ENCODE data around the gene FDXR.

- TF ChIP-seq CTCF (IDR thresholded peaks at IDR 0.05) (no peak), EZH2 (IDR thresholded peaks at IDR 0.05) (peak; percentile 74), EZH2phosphoT487 (IDR thresholded peaks at IDR 0.05) (peak; percentile 85)
Measured at GRCh38 chr17:74861662-74862107, 11.1 kb downstream of the FDXR start.

Measured in neural progenitor cell (in vitro differentiated cells).